ENCODE measurements around the gene WDR7.

WDR7 gene

DNA sequence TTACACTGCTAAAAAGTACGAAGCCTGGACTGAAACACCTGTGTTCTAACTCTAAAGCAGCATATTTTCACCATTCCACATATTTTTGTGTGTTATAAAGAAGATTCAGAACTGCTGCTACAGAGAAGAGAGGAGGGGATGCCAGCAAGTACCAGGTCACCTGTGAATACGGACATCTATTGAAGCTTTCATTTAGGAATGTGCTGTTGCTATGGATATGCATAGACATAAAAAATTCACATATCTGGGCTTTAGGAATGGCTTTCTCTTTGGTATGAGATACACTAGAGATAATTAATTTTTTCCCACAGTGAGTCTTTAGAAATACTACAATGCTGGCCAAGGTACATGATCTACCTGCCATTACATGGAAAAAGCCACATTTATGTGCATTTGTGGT lies 238.5 kb downstream of the WDR7 start:
- no peak for DNase-seq (ENCODE audit: low read depth)

DNA sequence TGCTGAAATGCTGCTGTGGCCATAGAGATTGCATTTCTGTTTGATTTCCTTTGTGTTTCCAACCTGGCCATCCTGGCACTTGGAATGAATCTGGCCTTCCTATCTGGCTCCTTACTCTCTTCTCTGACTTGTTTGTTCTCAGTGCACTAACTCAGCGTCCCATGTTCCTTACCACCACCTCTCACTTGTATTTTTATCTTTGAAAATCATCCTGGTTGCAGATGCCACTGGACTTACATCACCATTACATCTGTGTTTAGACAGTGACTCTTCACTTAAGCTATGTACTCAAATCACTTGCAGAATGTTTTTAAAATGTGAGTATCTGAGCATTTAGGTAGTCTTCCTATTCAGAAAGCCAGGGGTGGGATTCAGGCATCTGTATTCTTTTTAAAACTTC lies 239.5 kb downstream of the WDR7 start:
- no peak for DNase-seq (ENCODE audit: low read depth)

DNA sequence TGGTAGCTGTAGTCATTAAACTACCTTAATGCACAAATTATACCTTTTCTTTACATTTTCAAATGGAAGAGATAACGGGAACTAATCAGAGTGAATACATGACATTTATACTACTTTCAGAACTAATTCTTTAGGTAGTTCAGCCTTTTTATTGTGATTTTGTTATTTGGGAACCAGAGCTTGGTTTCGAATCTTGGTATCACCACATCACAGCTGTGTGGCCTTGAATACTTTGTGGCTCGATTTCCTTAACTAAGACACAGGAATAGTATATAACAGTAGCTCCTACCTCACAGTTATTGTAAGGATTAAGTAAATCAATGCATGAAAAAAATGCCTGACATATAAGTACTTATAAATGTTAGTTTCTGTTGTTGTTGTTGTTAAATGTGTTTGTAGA lies 240.0 kb downstream of the WDR7 start:
- no peak for DNase-seq (ENCODE audit: low read depth)

DNA sequence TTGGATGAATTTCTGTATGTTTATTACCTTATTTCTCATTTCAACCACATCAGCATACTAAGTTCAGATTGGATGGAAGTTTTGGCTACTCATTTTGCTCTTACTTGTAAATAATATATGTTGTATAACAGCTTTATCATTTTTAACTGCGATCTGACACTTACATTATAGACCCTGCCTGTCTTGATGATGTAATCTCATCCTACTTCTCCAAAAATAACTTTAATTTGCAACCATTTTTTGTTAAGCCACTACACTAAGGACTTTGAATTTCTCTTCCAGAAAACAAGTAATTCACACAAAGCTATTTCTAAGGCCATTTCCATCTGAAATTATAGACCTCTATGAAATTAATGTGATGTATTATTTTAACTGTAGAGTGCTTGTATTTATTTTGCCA lies 240.7 kb downstream of the WDR7 start:
- DNase-seq (ENCODE audit: low read depth) = no peak

DNA sequence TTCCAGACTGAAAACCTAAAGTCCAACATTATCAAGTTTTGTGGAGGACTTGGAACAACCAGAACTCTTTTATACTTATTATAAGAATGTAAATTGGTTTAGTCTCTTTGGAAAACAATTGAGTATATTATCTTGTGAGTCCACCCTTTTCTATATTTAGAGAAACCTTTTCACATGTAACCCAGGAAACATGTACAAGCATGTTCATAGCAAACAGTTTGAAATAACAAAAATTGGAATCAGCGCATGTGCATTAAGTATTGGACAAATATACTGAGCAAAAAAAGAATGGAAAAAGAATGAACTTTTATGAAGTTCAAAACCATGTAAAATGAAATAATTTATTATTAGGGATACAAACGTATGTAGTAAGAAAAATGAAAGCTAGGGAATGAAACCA lies 246.0 kb downstream of the WDR7 start:
- no peak for DNase-seq (ENCODE audit: low read depth)

DNA sequence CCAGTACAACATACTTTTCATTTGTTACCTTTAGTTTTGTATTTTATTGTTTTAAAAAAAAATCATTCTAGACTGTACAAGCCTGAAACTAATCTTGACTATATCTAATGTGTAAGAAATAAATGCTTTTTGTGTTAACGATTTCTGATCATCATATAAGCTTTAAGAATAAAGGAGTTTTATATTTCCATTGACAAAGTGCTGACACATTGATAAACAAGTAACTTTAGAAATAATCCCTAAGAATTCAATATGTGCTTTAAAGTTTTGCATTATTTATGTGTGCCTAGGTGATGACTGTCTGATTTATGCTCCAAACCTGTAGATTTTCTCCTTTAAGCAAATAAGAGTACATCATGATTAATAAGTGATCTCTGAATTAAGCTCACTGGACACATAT lies 248.5 kb downstream of the WDR7 start:
- DNase-seq (ENCODE audit: low read depth) = no peak

DNA sequence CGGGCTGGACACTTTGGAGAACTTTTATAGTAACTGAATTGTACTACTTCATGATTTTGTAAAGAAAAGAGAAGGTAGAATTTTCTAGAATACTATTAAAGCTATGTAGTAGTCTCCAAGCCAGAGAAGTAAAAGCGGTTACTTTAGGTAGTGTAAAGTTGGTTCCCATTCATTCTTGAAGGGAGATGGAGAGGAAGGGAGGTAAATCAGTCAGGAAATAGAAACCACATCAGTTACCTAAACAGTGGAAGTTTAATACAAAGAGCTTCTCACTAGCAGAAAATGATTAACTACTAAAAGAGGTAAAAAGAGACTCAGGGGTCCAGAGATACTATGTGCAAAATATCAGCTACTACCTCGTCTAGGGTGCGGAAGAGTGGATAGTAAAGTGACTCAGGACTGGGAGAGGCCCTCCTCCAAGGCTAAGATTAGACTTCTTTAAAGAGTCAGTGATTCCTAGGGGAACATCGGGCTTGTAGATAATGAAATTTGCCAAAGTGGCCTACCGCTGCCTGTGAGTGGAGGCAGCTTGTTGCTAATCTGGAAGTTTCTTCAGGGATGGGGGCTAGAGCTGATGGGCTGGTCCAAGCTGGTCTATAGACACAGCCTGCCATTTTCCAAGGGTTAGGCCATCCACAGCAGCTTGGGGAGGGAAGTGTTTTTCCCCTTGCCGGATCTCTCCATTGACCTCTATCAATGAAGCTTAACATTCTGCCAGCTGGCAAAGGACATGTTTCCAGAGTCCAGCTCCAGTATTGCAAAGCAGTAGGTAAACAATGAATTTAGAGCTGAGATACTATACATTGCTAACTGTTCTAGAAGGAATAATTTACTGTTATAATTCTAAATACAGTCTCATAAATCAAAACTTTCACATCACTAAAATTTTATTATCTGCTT lies 249.3 kb downstream of the WDR7 start:
- DNase-seq (ENCODE audit: low read depth) = no peak

DNA sequence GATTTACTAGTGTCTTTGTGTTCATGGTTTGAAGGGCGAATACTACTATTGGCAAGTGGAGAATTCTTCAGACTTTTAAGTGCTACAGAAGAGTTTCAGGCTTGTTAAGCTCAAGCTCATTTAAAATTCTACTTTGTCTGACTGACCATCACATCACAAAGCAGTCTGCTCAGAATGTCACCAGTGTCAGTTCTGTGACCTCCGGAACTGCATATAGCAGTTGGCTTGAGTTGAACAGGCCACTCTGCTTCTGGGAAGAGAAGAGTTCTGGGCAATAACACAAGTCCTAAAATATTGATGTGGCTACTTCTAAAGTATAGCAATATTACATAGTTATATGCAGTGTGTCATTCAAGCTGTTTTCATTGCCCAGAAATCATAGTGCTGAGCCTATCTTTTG lies 250.8 kb downstream of the WDR7 start:
- DNase-seq (ENCODE audit: low read depth) = no peak

DNA sequence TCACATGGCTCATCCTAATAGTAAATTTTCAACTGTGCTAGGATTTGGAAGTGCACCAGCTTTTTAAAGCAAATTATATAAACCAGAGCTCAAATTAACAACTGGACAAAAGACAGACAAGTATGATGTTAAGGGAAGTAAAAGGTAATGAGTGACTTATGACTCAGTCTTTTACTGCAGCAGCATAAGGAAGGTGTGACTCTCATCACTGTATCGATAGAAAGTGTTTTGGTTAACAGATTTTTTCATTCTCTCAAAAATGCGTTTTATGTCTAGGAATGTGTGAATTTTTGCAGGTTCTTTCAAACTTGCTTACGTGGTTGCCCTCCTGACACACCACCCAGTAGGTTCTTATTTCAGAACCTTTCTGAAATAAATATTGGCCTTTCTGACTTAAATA lies 251.5 kb downstream of the WDR7 start:
- DNase-seq (ENCODE audit: low read depth) = no peak

DNA sequence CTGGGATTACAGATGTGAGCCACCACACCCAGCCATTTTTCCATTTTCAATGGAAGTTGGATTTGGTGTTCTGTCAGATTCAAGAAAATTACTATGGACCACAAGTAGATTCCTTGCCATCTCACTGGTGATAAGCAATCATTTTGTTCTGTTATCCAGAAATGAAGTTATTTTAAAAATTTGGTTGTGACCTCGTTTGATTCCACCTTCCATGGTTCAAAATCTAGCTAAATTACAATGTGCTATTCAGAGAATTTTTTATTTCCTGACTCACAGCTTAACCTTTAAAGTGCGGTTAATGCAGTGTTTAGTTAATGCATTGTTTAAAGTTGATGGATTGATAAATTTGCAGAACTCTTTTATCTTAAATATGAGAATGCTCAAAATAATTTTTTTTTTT lies 252.5 kb downstream of the WDR7 start:
- DNase-seq (ENCODE audit: low read depth) = no peak

DNA sequence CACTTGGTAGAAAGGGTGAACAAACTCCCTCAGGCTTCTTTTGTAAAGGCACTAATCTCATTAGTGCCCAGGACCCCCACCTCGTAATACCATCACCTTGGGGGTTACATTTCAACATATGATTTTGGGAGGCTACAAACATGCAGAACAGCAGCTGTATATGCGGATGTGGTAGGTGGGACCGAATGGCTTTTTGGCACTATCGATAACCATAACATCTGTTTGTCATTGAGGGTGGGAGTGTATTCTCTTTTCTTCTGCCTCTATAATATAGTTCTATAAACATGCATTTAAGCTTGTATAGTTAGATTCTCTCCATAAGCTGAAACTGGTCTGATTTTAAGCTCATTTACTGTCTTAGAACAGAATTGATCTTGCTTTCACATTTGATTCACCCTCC lies 256.6 kb downstream of the WDR7 start:
- DNase-seq (ENCODE audit: low read depth) = no peak

DNA sequence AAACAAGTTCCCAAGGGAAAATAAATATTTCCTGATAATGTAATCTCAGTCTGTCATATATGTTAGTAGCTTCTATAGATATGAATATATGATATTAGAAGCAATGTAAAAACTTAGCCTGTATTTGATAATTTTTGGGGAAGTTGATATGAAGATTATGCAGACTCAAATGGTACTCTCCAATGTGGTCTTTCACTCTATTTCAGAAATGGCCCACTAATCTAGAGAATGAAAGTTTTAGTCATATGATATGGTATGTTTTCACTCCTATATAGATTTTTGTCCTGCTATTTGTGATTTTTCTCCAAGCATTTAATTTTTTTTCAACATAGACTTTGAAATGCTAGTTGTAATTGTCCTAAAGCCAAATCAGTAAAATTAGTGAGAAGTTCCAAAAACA lies 259.1 kb downstream of the WDR7 start:
- DNase-seq (ENCODE audit: low read depth) = no peak

DNA sequence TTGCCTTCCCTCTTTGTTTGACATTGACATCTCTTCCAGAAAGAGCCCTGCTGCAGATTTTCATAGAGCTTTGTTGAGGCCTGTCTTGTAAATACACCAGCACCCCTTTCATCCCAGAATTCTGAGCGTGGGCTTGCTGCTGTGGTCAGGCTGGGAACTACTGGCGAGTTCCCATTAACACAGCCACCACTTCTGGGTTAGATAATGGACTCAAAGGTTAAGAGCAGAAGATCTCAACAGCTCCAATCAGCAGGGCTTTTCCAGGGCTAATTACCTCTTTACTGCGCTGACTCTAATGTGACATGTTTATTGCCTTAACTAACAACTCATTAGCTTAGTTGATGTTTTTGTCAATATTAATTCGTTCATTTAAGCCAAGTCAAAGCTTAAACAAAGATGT lies 259.8 kb downstream of the WDR7 start:
- DNase-seq (ENCODE audit: low read depth) = no peak

DNA sequence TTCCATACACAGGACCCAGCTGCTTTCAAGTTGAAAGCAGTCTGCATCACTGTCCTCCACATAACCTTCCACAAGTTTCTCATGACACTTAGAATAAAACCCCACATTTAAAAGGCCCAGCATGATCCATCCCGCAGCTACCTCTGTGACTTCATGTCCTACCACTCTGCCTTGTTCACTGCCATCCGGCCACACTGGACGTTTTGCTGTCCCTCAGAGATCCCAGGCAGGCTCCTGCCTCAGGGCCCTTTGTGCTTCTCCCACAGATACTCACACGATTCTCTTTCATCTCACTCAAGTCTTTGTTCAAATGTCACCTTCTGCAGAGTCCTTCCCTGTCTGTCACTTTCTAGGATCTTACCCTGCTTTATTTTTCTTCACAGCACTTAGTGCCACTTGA lies 262.8 kb downstream of the WDR7 start:
- no peak for DNase-seq (ENCODE audit: low read depth)

DNA sequence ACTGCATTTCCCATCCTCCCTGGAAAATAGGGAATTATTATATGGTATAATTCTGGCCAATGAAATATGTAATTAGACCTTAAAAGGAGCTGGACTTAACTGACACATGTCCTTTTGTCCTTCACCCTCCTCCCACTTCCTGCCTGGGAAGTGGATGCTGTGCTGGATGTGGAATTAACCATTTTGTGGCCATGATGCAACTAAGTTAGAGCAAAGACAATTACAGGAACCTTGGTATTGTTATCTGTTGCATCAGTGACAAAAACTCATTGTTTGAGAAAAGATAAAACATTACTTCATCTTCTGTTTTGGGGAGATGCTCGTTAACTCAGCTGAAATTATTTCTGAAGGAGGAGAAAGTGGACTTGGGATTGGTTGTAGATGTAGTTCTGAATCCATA lies 268.0 kb downstream of the WDR7 start:
- DNase-seq (ENCODE audit: low read depth) = no peak

DNA sequence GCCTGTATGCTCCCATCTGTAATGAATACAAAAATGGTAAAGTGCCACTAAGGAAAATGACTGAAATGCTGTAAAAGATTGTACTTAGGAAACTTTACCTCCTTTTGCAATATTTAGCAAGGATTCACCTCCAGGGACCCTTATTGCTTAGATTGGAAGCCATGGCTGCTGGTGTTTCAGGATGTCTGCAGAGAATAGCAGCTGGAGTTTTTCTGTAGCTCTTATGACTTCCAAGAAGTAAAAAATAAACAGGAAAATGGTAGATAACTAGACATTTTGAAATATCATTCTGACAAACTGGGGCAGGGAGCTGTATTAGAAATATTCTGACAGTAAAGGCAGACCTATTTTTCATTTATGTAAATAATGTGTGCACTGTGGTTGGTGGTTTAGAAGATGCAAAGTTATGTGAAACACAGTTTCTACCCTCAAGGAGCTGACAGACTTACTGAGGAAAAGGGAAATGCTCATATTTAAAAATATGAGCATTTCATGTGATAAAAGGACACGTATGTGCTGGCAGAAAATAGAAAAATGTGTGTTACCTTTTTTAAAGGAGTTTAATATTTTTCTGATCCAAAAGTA lies 270.8 kb downstream of the WDR7 start:
- no peak for DNase-seq (ENCODE audit: low read depth)

DNA sequence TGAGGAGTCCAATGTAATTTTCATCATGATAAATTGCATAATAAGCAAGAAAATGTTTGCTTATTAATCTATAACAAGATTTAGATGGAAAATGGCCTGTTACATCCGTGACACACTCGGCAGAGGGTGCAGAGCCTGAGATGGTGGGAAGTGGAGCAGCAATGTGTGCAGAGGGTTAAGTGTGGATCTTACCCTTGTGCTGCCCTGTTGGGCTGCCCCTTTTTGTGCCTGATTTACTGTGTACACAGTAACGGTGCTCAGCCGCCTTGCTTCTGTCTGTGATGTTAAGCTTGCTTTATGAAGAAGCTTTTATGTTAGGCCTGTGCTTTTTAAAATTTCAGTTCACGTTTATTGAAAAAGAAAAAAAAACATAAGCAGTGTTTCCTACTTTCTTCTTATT lies 275.6 kb downstream of the WDR7 start:
- DNase-seq (ENCODE audit: low read depth) = no peak

DNA sequence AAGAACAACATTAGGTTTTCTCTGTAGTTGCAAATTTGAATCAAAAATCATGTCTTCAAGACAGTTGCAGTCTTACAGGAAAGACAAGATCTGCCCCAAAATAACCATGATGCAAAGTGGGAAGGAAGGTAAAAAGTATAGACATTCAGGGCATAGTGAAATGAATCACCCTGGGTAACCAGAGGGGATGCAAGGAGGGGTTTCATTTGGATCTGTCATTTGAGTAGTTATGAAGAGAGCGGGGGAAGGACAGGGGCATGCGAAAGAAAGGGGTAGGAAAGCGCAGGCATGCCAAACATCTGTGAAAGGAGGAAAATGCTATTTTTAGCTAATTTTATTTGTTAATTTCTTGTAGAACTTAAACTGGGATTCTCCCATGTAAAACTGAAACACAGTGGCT lies 276.6 kb downstream of the WDR7 start:
- no peak for DNase-seq (ENCODE audit: low read depth)

DNA sequence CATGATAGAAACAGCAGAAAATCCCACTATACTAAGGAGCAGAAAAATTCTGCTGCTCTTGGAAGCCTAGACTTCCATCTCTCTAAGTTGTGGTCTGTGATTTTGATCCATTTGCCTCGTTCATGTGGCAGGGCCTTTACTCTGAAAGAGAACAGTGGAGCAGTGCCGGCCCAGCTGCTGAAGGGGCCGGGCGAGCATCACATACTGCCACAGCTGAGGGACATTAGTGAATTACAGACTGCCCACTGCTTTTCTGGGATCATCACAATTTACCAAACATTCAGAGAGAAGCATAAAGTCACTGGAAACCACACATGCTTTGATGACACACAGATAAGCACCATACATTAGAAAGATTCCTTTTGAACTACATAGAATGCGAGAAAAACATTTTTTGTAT lies 278.7 kb downstream of the WDR7 start:
- DNase-seq (ENCODE audit: low read depth) = no peak

DNA sequence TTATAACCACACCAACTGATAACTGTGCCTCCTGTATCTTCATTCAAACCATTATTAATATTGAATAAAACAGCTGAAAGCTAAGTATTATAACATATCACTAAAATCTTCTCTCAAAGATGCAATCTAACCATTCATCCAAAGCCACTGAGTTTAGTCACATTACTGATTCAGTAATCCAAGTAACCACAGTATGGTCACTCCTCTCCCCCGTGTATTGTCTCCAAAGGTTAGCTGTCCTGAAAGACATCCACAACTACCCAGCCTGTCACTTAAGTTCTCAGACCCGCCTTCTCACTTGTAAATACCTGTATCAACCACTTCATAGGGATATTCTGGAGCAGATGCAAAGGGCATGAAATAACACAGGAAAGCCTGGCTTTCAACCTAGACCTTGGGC lies 282.3 kb downstream of the WDR7 start:
- DNase-seq (ENCODE audit: low read depth) = no peak

DNA sequence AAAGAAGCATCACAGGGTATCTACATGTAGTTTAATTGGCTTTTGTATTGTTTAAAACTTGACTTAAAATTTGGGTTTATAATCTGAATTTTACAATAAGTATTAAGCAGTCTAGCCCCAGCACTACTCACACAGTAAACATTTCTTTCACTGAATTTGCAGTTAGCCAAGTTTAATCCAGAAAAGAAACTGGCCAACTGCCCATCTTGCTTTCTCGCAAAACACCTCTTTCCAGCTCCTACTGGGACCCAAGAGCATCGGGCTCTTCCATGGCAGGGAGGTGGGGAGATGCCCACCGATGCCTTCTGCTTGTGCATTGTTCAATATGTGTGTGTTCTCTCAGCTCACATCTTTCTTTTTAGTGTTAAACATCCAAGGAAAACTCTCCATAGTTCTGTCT lies 283.0 kb downstream of the WDR7 start:
- no peak for DNase-seq (ENCODE audit: low read depth)

DNA sequence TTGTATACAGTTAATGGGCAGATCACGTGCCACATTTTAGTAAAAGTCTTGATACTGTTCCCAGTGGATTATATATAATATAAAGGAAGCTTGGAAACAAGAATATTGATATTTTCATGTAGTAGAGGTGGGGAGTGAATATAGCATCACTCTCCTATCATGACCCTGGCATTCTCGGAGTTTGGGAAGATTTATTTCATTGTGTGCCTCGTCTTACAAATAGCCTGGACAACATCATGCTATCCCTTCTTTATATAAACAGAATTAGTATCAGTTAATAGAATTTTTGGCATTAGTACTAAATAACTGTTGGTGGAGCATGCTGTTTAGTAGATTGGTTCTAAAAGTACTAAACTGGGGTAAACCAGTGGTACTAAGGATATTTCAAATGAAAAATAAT lies 283.7 kb downstream of the WDR7 start:
- no peak for DNase-seq (ENCODE audit: low read depth)

DNA sequence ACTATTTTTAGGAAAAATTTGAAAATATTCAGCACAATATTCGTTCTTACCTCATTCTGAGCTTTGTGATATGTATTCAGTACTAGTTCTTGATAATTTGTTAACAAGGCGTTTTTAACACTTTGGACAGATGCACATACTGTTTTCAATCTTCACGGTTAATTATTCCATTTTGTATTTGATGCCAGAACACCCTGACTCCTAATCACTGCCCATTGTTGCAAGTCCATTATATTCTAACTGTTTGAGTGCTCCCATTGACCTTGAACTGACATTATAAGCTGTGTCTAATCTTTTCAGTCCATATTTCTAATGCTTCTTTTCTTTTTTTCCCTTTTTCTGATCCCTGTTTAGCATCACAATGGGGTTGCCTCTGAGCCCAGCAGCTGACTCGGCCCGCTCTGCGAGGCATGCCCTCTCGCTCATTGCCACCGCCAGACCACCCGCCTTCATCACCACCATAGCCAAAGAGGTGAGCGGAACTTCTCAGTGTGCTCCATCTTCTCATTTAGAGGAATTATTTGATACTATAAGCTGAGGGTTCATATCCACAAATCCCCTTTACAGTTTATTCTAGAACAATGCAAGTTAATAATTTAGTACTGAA lies 284.4 kb downstream of the WDR7 start:
- no peak for DNase-seq (ENCODE audit: low read depth)

DNA sequence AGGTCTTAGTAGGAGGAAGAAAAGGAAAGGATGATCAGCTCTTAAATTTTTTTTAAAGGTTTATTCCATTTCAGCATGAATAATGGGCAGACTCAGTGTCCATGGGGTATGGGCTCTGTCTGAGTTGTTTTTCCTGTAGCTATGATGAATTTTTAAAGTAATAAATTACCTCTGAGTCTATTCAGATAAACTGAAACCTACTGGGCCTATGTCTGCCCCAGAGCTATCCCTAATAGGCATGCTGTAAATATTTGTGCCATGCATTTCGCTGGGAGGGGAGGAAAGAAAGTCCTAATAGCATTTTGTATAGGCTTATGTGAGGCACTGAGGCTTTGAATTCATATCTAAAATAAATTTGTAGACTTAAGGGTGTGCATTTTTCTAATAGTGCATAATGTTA lies 285.3 kb downstream of the WDR7 start:
- DNase-seq (ENCODE audit: low read depth) = no peak

All from stimulated activated CD8-positive, alpha-beta memory T cell treated with anti-CD3 and anti-CD28 coated beads, Interleukin-15, amount 100 ng/mL, for 24 hours (primary cell).